AG10803 (cell line): ENCODE data around the gene MYOZ3.

ENCODE experiments used
- DNase-seq: peaks from one replicate; pipeline ENCODE4 v3.0.0; 2010; ENCODE audit warnings: low read depth
- H3K4me3 ChIP-seq: 2 replicates; pipeline ENCODE4 v1.5.1; 2011; ENCODE audit warnings: mild to moderate bottlenecking, low read length, control low read depth
- CTCF ChIP-seq: conservative IDR thresholded peaks from 2 replicates; pipeline ENCODE4 v1.5.1; 2011; ENCODE audit warnings: mild to moderate bottlenecking, low read length, control low read depth, inconsistent platforms

Gene MYOZ3

GRCh38 chr5:150723845-150724244, 62.8 kb downstream of the MYOZ3 start:
- TF ChIP-seq CTCF, result no peak
- no peak overlapping the region for H3K4me3 ChIP-seq
- no peak for DNase-seq
